Skeletal muscle tissue (tissue), 4 donors: Measurements from ENCODE around the gene PRDM16. TPM values are rescaled to one million over a fixed set of nuclear protein-coding genes. Genes with fewer than 3 reads are reported as not detected.
"Not testable (repeated sequence)": the region's sequence is repeated elsewhere in the genome, so short reads cannot be mapped to it uniquely, and the experiment has no call there.

Experiments
- H3K27ac ChIP-seq: one replicate; pipeline ENCODE4 v1.7.0; 2013; ENCODE audit warnings: mild to moderate bottlenecking, low read depth, low read length, inconsistent platforms
- H3K27me3 ChIP-seq, 3 donors: one replicate each; pipeline ENCODE4 v1.7.0; 2013; ENCODE audit warnings: low read length in 3 of 3; ENCODE audit not compliant: control insufficient read depth in 3 of 3, insufficient read depth in 3 of 3
- H3K36me3 ChIP-seq, 3 donors: one replicate each; pipeline ENCODE4 v1.7.0; 2013; ENCODE audit warnings: low read length in 3 of 3; ENCODE audit not compliant: control insufficient read depth in 3 of 3, insufficient read depth in 3 of 3
- H3K4me1 ChIP-seq, 3 donors: one replicate each; pipeline ENCODE4 v1.7.0; 2013; ENCODE audit warnings: low read length in 3 of 3, mild to moderate bottlenecking in 3 of 3; ENCODE audit not compliant: control insufficient read depth in 3 of 3, insufficient read depth in 3 of 3
- H3K4me3 ChIP-seq, 3 donors: one replicate each; pipeline ENCODE4 v1.7.0; 2013; ENCODE audit warnings: low read length in 3 of 3
- H3K9ac ChIP-seq, 3 donors: one replicate each; pipeline ENCODE4 v1.7.0; 2013; ENCODE audit warnings: low read length in 3 of 3, mild to moderate bottlenecking in 3 of 3, moderate library complexity in 2 of 3, low read depth in 1 of 3
- H3K9me3 ChIP-seq, 3 donors: one replicate each; pipeline ENCODE4 v1.7.0; 2013; ENCODE audit warnings: low read length in 3 of 3; ENCODE audit not compliant: control insufficient read depth in 3 of 3
- total RNA-seq: library from RNA; depleted of rRNA; stranded (reverse); fragments of >200 nt; gene quantifications from one replicate; pipeline ENCODE4 v1.2.3, GENCODE V29; 2014
- donor health status: Osteomylitis.

PRDM16 gene
- total RNA-seq, 1 donor from 2014 or later: 4.7 TPM

GRCh38 chr1:3239991-3240390 is 171.0 kb downstream of the PRDM16 start:
- H3K9me3 ChIP-seq, H3K9ac ChIP-seq, H3K36me3 ChIP-seq, H3K27ac ChIP-seq, H3K4me1 ChIP-seq, H3K4me3 ChIP-seq: not testable (repeated sequence)
- H3K27me3 ChIP-seq: peaks cover 23 to 62% (median 60%) of the 10 kb centered on the region in 3 donors

- H3K4me3 ChIP-seq: no peak overlapping the region
- peaks cover 26 to 62% (median 58%) of the 10 kb centered on the region in 3 donors for H3K27me3 ChIP-seq
- H3K27ac ChIP-seq: no peak overlapping the region
- H3K9me3 ChIP-seq: peaks cover 0 to 4% (median 3%) of the 10 kb centered on the region in 3 donors
- H3K9ac ChIP-seq: no peak overlapping the region
- H3K36me3 ChIP-seq: no peaks in the 10 kb centered on the region
- H3K4me1 ChIP-seq: peaks cover 0 to 3% (median 0%) of the 10 kb centered on the region in 3 donors
Measured at GRCh38 chr1:3240524-3241235, 171.7 kb downstream of the PRDM16 start.

GRCh38 chr1:3241236-3241550 is 172.2 kb downstream of the PRDM16 start:
- Histone ChIP-seq H3K36me3 (no peaks in the 10 kb centered on the region), H3K27me3 (peaks cover 26 to 67% (median 63%) of the 10 kb centered on the region in 3 donors), H3K4me1 (peaks cover 0 to 3% (median 0%) of the 10 kb centered on the region in 3 donors)

GRCh38 chr1:3241673-3242407 is 172.8 kb downstream of the PRDM16 start:
- Histone ChIP-seq H3K27me3 (peaks cover 24 to 66% (median 64%) of the 10 kb centered on the region in 3 donors), H3K36me3 (no peaks in the 10 kb centered on the region), H3K4me3 (no peak overlapping the region), H3K9ac (no peak overlapping the region), H3K27ac (no peak overlapping the region), H3K4me1 (peaks cover 0 to 3% (median 0%) of the 10 kb centered on the region in 3 donors), H3K9me3 (peaks cover 0 to 4% (median 3%) of the 10 kb centered on the region in 3 donors)

More at GRCh38 chr1:3241236-3241550, 172.2 kb downstream of the PRDM16 start:
- H3K4me3 ChIP-seq: no peak overlapping the region
- no peak overlapping the region for H3K9ac ChIP-seq
- H3K9me3 ChIP-seq: peaks cover 0 to 4% (median 3%) of the 10 kb centered on the region in 3 donors
- no peak overlapping the region for H3K27ac ChIP-seq

GRCh38 chr1:3242408-3243260 is 173.6 kb downstream of the PRDM16 start:
- Histone ChIP-seq H3K9ac (no peak overlapping the region), H3K27me3 (peaks cover 27 to 73% (median 64%) of the 10 kb centered on the region in 3 donors), H3K36me3 (no peaks in the 10 kb centered on the region), H3K9me3 (peaks cover 0 to 4% (median 3%) of the 10 kb centered on the region in 3 donors), H3K4me1 (peaks cover 0 to 3% (median 0%) of the 10 kb centered on the region in 3 donors), H3K4me3 (no peak overlapping the region), H3K27ac (no peak overlapping the region)

GRCh38 chr1:3243304-3243703 is 174.3 kb downstream of the PRDM16 start:
- Histone ChIP-seq H3K9me3 (peaks cover 0 to 4% (median 3%) of the 10 kb centered on the region in 3 donors), H3K36me3 (no peaks in the 10 kb centered on the region), H3K27me3 (peaks cover 27 to 79% (median 61%) of the 10 kb centered on the region in 3 donors), H3K27ac (no peak overlapping the region), H3K4me1 (no peaks in the 10 kb centered on the region), H3K4me3 (no peak overlapping the region), H3K9ac (no peak overlapping the region)

GRCh38 chr1:3244025-3244926 is 175.3 kb downstream of the PRDM16 start:
- Histone ChIP-seq H3K4me1 (no peaks in the 10 kb centered on the region), H3K9ac (no peak overlapping the region), H3K9me3 (peaks cover 0 to under 1% (median under 1%) of the 10 kb centered on the region in 3 donors), H3K27me3 (peaks cover 23 to 71% (median 55%) of the 10 kb centered on the region in 3 donors), H3K4me3 (no peak overlapping the region), H3K36me3 (no peaks in the 10 kb centered on the region), H3K27ac (no peak overlapping the region)

GRCh38 chr1:3244927-3245315 is 175.9 kb downstream of the PRDM16 start:
- Histone ChIP-seq H3K9ac (no peak overlapping the region), H3K36me3 (no peaks in the 10 kb centered on the region), H3K9me3 (no peaks in the 10 kb centered on the region), H3K27me3 (peaks cover 21 to 68% (median 52%) of the 10 kb centered on the region in 3 donors), H3K4me3 (no peak overlapping the region), H3K27ac (no peak overlapping the region), H3K4me1 (no peaks in the 10 kb centered on the region)

- Histone ChIP-seq H3K36me3 (no peaks in the 10 kb centered on the region), H3K9me3 (no peaks in the 10 kb centered on the region), H3K27ac (no peak overlapping the region), H3K9ac (no peak overlapping the region), H3K4me3 (no peak overlapping the region), H3K27me3 (peaks cover 21 to 72% (median 48%) of the 10 kb centered on the region in 3 donors), H3K4me1 (no peaks in the 10 kb centered on the region)
Measured at GRCh38 chr1:3245344-3245743, 176.3 kb downstream of the PRDM16 start.
